ENCODE results near the gene L1CAM. TPM values are rescaled to one million over a fixed set of nuclear protein-coding genes. Genes with fewer than 3 reads are reported as not detected.

The L1CAM gene
- total RNA-seq, 4 donors from 2014 or later, result 0.37 to 2.8 (median 1.6) TPM

DNA sequence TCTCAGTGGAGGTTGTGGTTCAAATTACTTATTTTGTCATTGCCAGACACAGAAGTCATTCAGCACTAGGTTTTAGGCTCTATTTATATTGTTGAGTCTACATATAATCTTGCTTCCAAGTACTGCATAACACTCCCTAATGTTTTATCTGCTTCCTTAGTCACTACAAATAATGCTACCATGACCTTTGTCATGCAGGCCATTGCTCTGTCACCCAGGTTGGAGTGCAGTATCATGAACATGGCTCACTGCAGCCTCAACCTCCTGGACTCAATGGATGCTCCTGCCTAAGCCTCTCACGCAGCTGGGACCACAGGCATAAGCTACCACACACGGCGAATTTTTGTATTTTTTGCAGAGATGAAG, 32.1 kb downstream of the L1CAM start:
- DNase-seq (ENCODE audit: low spot score) (peak; percentile 13), ATAC-seq (ENCODE audit: low FRiP score) (no peak)
- TF ChIP-seq, protein P1, sequence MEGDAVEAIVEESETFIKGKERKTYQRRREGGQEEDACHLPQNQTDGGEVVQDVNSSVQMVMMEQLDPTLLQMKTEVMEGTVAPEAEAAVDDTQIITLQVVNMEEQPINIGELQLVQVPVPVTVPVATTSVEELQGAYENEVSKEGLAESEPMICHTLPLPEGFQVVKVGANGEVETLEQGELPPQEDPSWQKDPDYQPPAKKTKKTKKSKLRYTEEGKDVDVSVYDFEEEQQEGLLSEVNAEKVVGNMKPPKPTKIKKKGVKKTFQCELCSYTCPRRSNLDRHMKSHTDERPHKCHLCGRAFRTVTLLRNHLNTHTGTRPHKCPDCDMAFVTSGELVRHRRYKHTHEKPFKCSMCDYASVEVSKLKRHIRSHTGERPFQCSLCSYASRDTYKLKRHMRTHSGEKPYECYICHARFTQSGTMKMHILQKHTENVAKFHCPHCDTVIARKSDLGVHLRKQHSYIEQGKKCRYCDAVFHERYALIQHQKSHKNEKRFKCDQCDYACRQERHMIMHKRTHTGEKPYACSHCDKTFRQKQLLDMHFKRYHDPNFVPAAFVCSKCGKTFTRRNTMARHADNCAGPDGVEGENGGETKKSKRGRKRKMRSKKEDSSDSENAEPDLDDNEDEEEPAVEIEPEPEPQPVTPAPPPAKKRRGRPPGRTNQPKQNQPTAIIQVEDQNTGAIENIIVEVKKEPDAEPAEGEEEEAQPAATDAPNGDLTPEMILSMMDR (IDR thresholded peaks at IDR 0.05), result no peak

DNA sequence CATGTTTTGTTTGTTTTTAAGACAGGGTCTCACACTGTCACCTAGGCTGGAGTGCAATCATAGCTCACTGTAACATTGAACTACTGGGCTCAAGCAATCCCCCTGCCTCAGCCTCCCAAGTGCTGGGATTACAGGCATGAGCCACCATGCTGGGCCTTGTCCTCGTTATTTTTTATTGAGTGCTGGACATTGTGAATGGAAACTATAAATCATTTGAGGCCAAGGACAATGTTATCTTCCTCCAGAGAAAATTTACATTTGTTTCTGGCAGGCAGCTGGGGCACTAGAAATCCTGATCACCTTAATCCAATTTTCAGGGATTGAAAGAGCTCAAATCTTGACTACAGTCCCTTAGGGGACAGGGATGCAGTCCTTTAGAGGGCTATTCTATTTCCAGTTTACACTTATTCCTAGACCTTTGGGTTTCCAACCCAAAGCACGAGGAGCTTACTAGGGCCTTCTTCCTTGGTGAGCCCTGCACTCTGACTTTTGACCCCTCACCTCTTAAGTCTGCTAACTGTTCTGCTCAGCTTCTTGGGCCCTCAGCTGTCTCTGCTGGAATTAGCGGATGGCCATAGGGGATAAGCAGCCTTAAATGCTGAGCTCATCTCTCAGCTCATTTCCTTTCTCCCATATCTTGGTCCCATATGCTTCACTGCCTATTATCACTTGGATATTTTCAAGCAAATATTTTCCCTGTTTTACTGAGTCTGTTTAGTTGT, 32.6 kb downstream of the L1CAM start:
- peak; percentile 6 for DNase-seq (ENCODE audit: low spot score)
- ATAC-seq (ENCODE audit: low FRiP score), result no peak
- TF ChIP-seq, protein P1 (IDR thresholded peaks at IDR 0.05), result no peak

DNA sequence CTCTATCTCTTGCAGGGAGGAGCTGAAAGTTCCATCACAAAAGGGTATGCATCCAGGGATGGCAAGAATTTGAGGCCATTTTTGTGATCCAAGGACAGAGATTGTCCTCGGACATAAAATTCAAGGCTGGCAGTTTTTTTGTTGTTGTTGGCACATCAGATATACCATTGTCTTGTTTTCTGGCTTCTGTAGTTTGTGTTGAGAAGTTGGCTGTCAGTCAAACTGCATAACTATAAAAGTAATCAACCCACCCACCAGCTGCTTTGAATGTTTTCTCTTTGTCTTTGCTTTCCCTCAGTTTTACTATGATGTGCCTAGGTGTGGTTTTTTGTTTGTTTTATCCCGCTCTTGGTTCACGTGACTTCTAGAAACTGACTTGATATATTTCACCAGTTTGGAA, 34.0 kb downstream of the L1CAM start:
- DNase-seq (ENCODE audit: low spot score) (no peak), ATAC-seq (ENCODE audit: low FRiP score) (no peak)
- TF ChIP-seq, protein P1 (IDR thresholded peaks at IDR 0.05), result no peak

DNA sequence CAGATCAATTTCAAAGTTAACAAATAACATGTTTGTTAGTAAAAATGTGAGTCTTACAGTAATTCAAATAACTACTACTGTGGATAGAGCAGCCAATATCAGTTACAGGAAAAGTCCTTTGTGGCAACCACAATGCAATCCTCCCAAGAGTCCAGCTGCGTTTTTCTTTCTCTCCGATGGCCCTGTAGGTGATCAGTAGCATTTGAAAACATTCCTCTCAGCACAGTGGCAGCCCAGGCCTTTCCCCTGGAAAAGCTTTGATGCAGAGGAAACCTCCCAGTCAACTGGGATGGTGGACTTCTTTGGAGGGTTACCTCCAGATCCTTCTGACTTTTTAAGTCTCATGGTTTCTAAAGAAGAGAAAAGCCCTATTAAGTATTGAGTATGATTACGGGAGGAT, 37.6 kb downstream of the L1CAM start:
- ATAC-seq (ENCODE audit: low FRiP score) (no peak), DNase-seq (ENCODE audit: low spot score) (no peak)
- TF ChIP-seq, protein P1 (IDR thresholded peaks at IDR 0.05), result no peak

DNA sequence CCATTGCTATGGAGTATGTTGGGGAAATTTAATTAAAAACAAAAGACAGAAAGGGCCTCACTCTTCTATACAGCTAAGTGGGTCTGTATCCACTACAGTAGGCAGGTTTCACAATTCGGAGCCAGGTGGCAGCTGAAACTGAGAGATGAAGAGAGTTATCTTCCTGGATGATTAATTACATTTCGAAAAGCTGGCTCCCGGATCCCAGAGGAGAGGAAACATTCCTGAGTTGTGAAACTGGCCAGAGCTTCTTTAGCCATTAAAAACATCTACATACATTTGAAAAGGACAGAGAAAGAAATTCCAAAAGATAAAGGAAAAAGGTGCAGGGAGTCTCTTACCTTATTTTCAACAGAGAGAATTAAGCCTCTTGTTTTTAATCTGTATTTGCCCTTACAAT, 40.1 kb downstream of the L1CAM start:
- TF ChIP-seq, protein P1 (IDR thresholded peaks at IDR 0.05), result no peak
- DNase-seq (ENCODE audit: low spot score), result no peak
- peak; percentile 44 for ATAC-seq (ENCODE audit: low FRiP score)

DNA sequence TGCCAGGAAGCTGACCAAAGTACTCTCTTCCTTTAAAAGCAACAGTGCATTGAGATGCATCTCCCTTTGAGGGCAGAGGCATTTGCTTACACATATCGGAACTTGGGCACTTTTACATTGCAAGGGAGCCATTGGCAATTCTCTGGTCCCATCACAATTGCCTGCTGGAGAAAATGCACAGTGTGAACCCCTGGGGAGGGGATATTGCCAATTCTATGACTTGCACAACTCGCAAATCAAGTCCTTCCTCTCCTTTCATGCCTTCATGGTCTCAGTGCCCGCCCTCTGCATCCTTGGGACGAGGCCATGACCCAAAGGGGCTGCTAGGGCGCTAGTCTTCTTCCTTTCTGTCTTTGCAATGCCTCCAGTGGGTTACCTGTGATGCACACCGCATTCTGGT, 40.8 kb downstream of the L1CAM start:
- DNase-seq (ENCODE audit: low spot score), result no peak
- ATAC-seq (ENCODE audit: low FRiP score), result no peak
- TF ChIP-seq, protein P1 (IDR thresholded peaks at IDR 0.05), result no peak

DNA sequence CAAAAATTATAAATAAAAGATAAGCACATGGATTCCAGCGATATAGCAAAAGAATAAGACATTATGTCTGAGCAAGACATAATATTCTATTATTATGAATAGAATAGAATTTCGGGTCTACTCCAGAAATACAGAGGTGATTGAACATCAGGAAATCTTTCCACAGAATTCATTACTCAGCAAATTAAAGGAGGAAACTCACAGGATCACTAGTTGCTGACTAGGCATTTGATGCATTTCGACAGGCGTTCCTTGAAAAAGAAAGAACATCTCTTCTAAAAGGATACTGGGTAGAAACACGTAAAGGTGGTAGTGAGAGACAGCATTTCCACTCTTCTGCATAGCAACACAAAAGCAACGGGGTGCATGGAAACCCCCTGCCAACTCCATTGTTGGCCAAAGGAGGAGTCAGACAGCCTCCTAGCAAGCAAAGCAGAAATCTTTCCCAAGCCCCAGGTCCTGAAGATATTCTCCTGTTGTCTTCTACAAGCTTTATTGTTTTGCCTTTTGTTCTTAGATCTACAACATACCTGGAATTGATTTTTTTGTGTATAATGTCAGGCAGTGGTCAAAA, 41.4 kb downstream of the L1CAM start:
- ATAC-seq (ENCODE audit: low FRiP score) (no peak), DNase-seq (ENCODE audit: low spot score) (no peak)
- TF ChIP-seq, protein P1 (IDR thresholded peaks at IDR 0.05), result no peak
